CD14-positive monocyte (primary cell): ENCODE results near the gene DUOXA1. TPM values are rescaled to one million over a fixed set of nuclear protein-coding genes. Genes with fewer than 3 reads are reported as not detected.

ENCODE experiments used
- DNase-seq, 3 donors: peaks; one replicate each; pipeline ENCODE4 v3.0.0-alpha.2; 2011 to 2022
- H2AFZ ChIP-seq: 2 replicates; pipeline ENCODE4 v1.6.0; 2012; ENCODE audit warnings: mild to moderate bottlenecking, low read depth, low read length, inconsistent platforms; ENCODE audit not compliant: insufficient read depth, poor library complexity, severe bottlenecking
- H3K27ac ChIP-seq, 2 donors: 1 replicate in 1 of 2; 2 replicates in 1 of 2; pipeline ENCODE4 v1.5.1; 2012 to 2013; ENCODE audit warnings: low read length in 2 of 2, control low read depth in 1 of 2, inconsistent platforms in 1 of 2, low read depth in 1 of 2, mild to moderate bottlenecking in 1 of 2
- H3K27me3 ChIP-seq, 2 donors: one replicate each; pipeline versions ENCODE4 v1.6.0 to v1.6.1; 2011 to 2013; ENCODE audit warnings: low read length in 2 of 2; ENCODE audit not compliant: control insufficient read depth in 2 of 2, insufficient read depth in 2 of 2
- H3K36me3 ChIP-seq, 2 donors: replicated peaks in 1 of 2; 1 replicate in 1 of 2; 2 replicates in 1 of 2; pipeline versions ENCODE4 v1.5.1 to v1.6.1; 2012 to 2013; ENCODE audit warnings: low read length in 2 of 2, control low read depth in 1 of 2, inconsistent platforms in 1 of 2, mild to moderate bottlenecking in 1 of 2; ENCODE audit not compliant: insufficient read depth in 2 of 2, control insufficient read depth in 1 of 2
- H3K4me1 ChIP-seq, 2 donors: 1 replicate in 1 of 2; 2 replicates in 1 of 2; pipeline versions ENCODE4 v1.5.1 to v1.6.1; 2012 to 2013; ENCODE audit warnings: low read length in 2 of 2, control low read depth in 1 of 2, inconsistent platforms in 1 of 2, mild to moderate bottlenecking in 1 of 2, moderate library complexity in 1 of 2; ENCODE audit not compliant: insufficient read depth in 2 of 2, control insufficient read depth in 1 of 2
- H3K4me2 ChIP-seq: replicated peaks from 2 replicates; pipeline ENCODE3; 2012; ENCODE audit warnings: low read length, moderate library complexity, mild to moderate bottlenecking; ENCODE audit not compliant: poor library complexity, severe bottlenecking; ENCODE audit errors: extremely low read depth
- H3K4me3 ChIP-seq, 3 experiments: fragments of 200-600 bp in 1 of 3; sonication (generic) in 1 of 3; replicated peaks in 1 of 3; 1 replicate in 2 of 3; 2 replicates in 1 of 3; pipeline ENCODE4 v1.5.1; 2011 to 2013; ENCODE audit warnings: low read length in 3 of 3, mild to moderate bottlenecking in 3 of 3, control low read depth in 2 of 3, low read depth in 2 of 3, inconsistent platforms in 1 of 3, moderate library complexity in 1 of 3
- H3K79me2 ChIP-seq: 2 replicates; pipeline ENCODE4 v1.6.0; 2012; ENCODE audit warnings: mild to moderate bottlenecking, control low read depth, inconsistent platforms, low read length, moderate library complexity; ENCODE audit not compliant: insufficient read depth
- H3K9ac ChIP-seq: 2 replicates; pipeline ENCODE4 v1.6.0; 2017; ENCODE audit warnings: low read length, mild to moderate bottlenecking; ENCODE audit not compliant: insufficient read depth, poor library complexity, severe bottlenecking
- H3K9me3 ChIP-seq, 2 donors: replicated peaks in 1 of 2; 1 replicate in 1 of 2; 2 replicates in 1 of 2; pipeline versions ENCODE4 v1.5.1 to v1.6.1; 2012 to 2013; ENCODE audit warnings: low read length in 2 of 2, control low read depth in 1 of 2; ENCODE audit not compliant: control insufficient read depth in 1 of 2, insufficient read depth in 1 of 2
- H4K20me1 ChIP-seq: 2 replicates; pipeline ENCODE4 v1.6.0; 2012; ENCODE audit warnings: mild to moderate bottlenecking, low read length, control low read depth, moderate library complexity; ENCODE audit not compliant: insufficient read depth
- H3K27ac Mint-ChIP-seq, 7 donors: one replicate each; pipeline ENCODE4 v1.8.0; 2020; ENCODE audit warnings: mild to moderate bottlenecking in 7 of 7, mixed read lengths in 7 of 7, moderate library complexity in 6 of 7, inconsistent platforms in 2 of 7
- H3K27me3 Mint-ChIP-seq, 3 donors: one replicate each; pipeline ENCODE4 v1.8.0; 2021 to 2022; ENCODE audit warnings: low read depth in 3 of 3, mild to moderate bottlenecking in 3 of 3, mixed read lengths in 3 of 3, moderate library complexity in 3 of 3, inconsistent platforms in 1 of 3
- H3K36me3 Mint-ChIP-seq, 2 donors: one replicate each; pipeline ENCODE4 v1.8.0; 2020; ENCODE audit warnings: mixed read lengths in 2 of 2, inconsistent platforms in 1 of 2, mild to moderate bottlenecking in 1 of 2
- H3K4me1 Mint-ChIP-seq: one replicate; pipeline ENCODE4 v1.8.0; 2020; ENCODE audit warnings: mild to moderate bottlenecking, mixed read lengths
- H3K4me3 Mint-ChIP-seq, 2 donors: one replicate each; pipeline ENCODE4 v1.8.0; 2020; ENCODE audit warnings: mild to moderate bottlenecking in 2 of 2, mixed read lengths in 2 of 2, moderate library complexity in 1 of 2
- H3K9me3 Mint-ChIP-seq, 7 donors: one replicate each; pipeline ENCODE4 v1.8.0; 2020 to 2022; ENCODE audit warnings: mixed read lengths in 7 of 7, mild to moderate bottlenecking in 6 of 7, moderate library complexity in 6 of 7, inconsistent platforms in 2 of 7
- CTCF ChIP-seq: fragments of 200-600 bp; IDR thresholded peaks from one replicate; pipeline ENCODE4 v1.8.0; 2022; ENCODE audit warnings: antibody characterized with exemption, mild to moderate bottlenecking
- WGBS: methylation state at CpG from one replicate; pipeline ENCODE4 v1.1.5; 2013; ENCODE audit warnings: missing lambda C conversion rate; ENCODE audit not compliant: insufficient coverage; 5-methylcytosine and 5-hydroxymethylcytosine counted together
- intact Hi-C, 2 donors: fragments of 100-400 bp; cut with micrococcal nuclease; formaldehyde crosslinking; loops; one replicate each; pipeline versions ENCODE4 v1.15.0 to v1.15.1; 2023
- polyA plus RNA-seq, 3 donors: library from polyadenylated mRNA; depleted of rRNA in 1 of 3; unstranded in 2 of 3; stranded (reverse) in 1 of 3; fragments of 300-500 nt in 2 of 3; fragments of >200 nt in 1 of 3; fragmentation: Illumina TruSeq in 2 of 3; gene quantifications; 1 replicate in 2 of 3; 2 replicates in 1 of 3; pipeline ENCODE4 v1.2.3, GENCODE V29; 2012 to 2021

DUOXA1 gene
- polyA plus RNA-seq, 3 donors, result not detected

GRCh38 chr15:45171912-45172311 lies 42.2 kb upstream of the DUOXA1 start:
- Mint-ChIP-seq H3K36me3 (no peaks in the 10 kb centered on the region), H3K27ac (no peak overlapping the region), H3K27me3 (no peaks in the 10 kb centered on the region), H3K4me3 (no peak overlapping the region), H3K4me1 (peaks cover 2% of the 10 kb centered on the region), H3K9me3 (no peaks in the 10 kb centered on the region)
- no peaks in the 10 kb centered on the region for H3K79me2 ChIP-seq
- no peak overlapping the region for H3K9ac ChIP-seq
- H4K20me1 ChIP-seq, result no peaks in the 10 kb centered on the region
- peaks cover 0 to 2% of the 10 kb centered on the region in 2 donors for H3K4me1 ChIP-seq
- no peak overlapping the region for H3K4me3 ChIP-seq
- H3K4me2 ChIP-seq, result no peak overlapping the region
- no peak for TF ChIP-seq CTCF
- no peak overlapping the region for H2AFZ ChIP-seq
- H3K9me3 ChIP-seq, result no peaks in the 10 kb centered on the region
- WGBS, result 93% methylated on average over 6 of the region's 12 CpGs
- no peak overlapping the region for H3K27ac ChIP-seq
- no peaks in the 10 kb centered on the region for H3K36me3 ChIP-seq
- no peaks in the 10 kb centered on the region for H3K27me3 ChIP-seq
- no peak for DNase-seq
- intact Hi-C loops, result loop anchor here in 1 of 2 donors (10.0 kb wide), 1 partner anchor 93 kb away; no protein-coding TSS in a partner anchor

GRCh38 chr15:45169608-45170480 lies 40.2 kb upstream of the DUOXA1 start:
- no peaks in the 10 kb centered on the region for H3K36me3 Mint-ChIP-seq
- H3K4me1 Mint-ChIP-seq, result peaks cover 18% of the 10 kb centered on the region
- H3K27ac ChIP-seq, result peak overlapping the region; percentile 8 to 31
- no peaks in the 10 kb centered on the region for H3K36me3 ChIP-seq
- TF ChIP-seq CTCF, result no peak
- no peaks in the 10 kb centered on the region for H3K79me2 ChIP-seq
- H4K20me1 ChIP-seq, result no peaks in the 10 kb centered on the region
- H3K27me3 Mint-ChIP-seq, result peaks cover 0 to 3% (median 0%) of the 10 kb centered on the region in 3 donors
- intact Hi-C loops, result loop anchor here (5.0 to 10.0 kb wide), 3 partner anchors 32 to 232 kb away; a partner anchor contains a TSS
- WGBS, result 55% methylated on average over 3 of the region's 4 CpGs
- H3K4me3 ChIP-seq, result no peak overlapping the region
- peaks cover 12 to 18% of the 10 kb centered on the region in 2 donors for H3K4me1 ChIP-seq
- no peak overlapping the region for H3K4me3 Mint-ChIP-seq
- H3K9me3 ChIP-seq, result no peaks in the 10 kb centered on the region
- no peak overlapping the region for H3K9ac ChIP-seq
- no peak overlapping the region for H2AFZ ChIP-seq
- DNase-seq, result no peak
- H3K4me2 ChIP-seq, result no peak overlapping the region
- H3K27ac Mint-ChIP-seq, result peak overlapping the region in 4 of 7 donors; percentile 16 to 54 (median 45)
- no peaks in the 10 kb centered on the region for H3K27me3 ChIP-seq
- no peaks in the 10 kb centered on the region for H3K9me3 Mint-ChIP-seq
